ENCODE measurements around the gene TNFAIP8L1. TPM values are rescaled to one million over a fixed set of nuclear protein-coding genes. Genes with fewer than 3 reads are reported as not detected.

The TNFAIP8L1 gene
- polyA plus RNA-seq, 1 donor (not counting 4 experiments of a cell fraction or from before 2014, with no cell fraction given) = 4.7 TPM

DNA sequence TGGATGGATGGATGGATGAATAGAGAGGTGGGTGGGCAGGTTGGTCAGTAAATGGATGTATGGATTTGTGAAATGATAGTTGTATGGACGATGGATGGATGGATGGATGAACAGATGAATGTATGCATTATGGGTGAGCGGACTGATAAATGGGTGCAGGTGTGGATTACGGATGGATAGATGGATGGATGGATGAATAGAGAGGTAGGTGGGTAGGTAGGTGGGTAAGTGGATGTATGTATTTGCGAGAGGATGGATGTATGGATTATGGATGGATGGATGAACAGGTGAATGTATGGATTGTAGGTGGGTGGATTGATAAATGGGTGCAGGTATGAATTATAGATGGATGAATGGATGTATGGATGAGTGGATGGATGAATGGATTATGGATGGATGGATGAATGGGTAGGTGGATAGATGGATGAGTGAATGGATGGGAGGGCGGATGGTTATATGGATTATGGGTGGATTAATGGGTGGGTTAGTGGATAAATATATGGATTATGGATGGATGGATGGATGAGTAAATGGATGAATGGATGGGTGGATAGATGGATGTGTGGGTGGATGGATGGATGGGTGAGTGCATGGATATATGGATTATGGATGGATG is 37.0 kb upstream of the TNFAIP8L1 start:
- Histone ChIP-seq H3K4me1 (ENCODE audit: control insufficient read depth, extremely low read depth, insufficient read depth, low read length) (peaks cover 2% of the 10 kb centered on the region), H4K20me1 (ENCODE audit: control insufficient read depth, extremely low read depth, insufficient read depth, low read length) (no peaks in the 10 kb centered on the region), H3K9me1 (ENCODE audit: control insufficient read depth, extremely low read depth, insufficient read depth, low read length) (no peaks in the 10 kb centered on the region), H3K79me2 (ENCODE audit: control insufficient read depth, insufficient read depth, low read length) (no peaks in the 10 kb centered on the region), H3K36me3 (ENCODE audit: control insufficient read depth in 2 of 2, extremely low read depth in 1 of 2, insufficient read depth in 2 of 2, low read length in 2 of 2) (no peaks in the 10 kb centered on the region), H3K27ac (ENCODE audit: control insufficient read depth, insufficient read depth, low read length) (no peak overlapping the region), H3K9ac (ENCODE audit: control insufficient read depth, extremely low read depth, insufficient read depth, low read length) (no peak overlapping the region), H3K27me3 (ENCODE audit: control insufficient read depth, extremely low read depth, insufficient read depth, low read length) (peaks cover 6% of the 10 kb centered on the region), H3K9me3 (ENCODE audit: control insufficient read depth, low read depth, low read length) (no peaks in the 10 kb centered on the region), H3K4me2 (ENCODE audit: control insufficient read depth, extremely low read depth, insufficient read depth, low read depth, low read length) (no peak overlapping the region), H2AFZ (ENCODE audit: control insufficient read depth, low read length) (no peak overlapping the region), H3K4me3 (ENCODE audit: control insufficient read depth in 2 of 3, extremely low read depth in 1 of 3, insufficient read depth in 2 of 3, low read depth in 1 of 3, low read length in 3 of 3) (no peak overlapping the region)
- dilution Hi-C loops (cut with MboI; ENCODE audit: extremely low pct_ligation_motif_present, low sequenced_read_pairs) = no loop called here
- TF ChIP-seq EZH2 (IDR thresholded peaks at IDR 0.05; ENCODE audit: low read length) = no peak
- TF ChIP-seq, protein P1, sequence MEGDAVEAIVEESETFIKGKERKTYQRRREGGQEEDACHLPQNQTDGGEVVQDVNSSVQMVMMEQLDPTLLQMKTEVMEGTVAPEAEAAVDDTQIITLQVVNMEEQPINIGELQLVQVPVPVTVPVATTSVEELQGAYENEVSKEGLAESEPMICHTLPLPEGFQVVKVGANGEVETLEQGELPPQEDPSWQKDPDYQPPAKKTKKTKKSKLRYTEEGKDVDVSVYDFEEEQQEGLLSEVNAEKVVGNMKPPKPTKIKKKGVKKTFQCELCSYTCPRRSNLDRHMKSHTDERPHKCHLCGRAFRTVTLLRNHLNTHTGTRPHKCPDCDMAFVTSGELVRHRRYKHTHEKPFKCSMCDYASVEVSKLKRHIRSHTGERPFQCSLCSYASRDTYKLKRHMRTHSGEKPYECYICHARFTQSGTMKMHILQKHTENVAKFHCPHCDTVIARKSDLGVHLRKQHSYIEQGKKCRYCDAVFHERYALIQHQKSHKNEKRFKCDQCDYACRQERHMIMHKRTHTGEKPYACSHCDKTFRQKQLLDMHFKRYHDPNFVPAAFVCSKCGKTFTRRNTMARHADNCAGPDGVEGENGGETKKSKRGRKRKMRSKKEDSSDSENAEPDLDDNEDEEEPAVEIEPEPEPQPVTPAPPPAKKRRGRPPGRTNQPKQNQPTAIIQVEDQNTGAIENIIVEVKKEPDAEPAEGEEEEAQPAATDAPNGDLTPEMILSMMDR (optimal IDR thresholded peaks at IDR 0.05 in 1 of 3, IDR thresholded peaks at IDR 0.05 in 1 of 3, conservative IDR thresholded peaks at IDR 0.05 in 1 of 3; ENCODE audit: extremely low read depth in 1 of 3, insufficient read depth in 2 of 3, low read length in 3 of 3) = no peak
- no peak for FAIRE-seq
- DNase-seq (ENCODE audit: low read depth, low spot score) = no peak

DNA sequence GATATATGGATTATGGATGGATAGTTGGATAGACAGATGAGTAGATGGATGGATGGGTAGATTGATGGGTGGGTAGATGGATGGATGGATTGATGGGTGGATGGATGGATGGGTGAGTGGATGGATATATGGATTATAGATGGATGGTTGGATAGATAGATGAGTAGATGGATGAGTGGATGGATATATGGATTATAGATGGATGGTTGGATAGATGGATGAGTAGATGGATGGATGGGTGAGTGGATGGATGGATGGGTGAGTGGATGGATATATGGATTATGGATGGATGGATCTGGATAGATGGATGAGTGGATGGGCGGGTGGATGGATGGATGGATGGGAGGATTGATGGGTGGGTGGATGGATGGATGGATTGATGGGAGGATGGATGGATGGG is 36.4 kb upstream of the TNFAIP8L1 start:
- TF ChIP-seq, protein P1 (optimal IDR thresholded peaks at IDR 0.05 in 1 of 3, IDR thresholded peaks at IDR 0.05 in 1 of 3, conservative IDR thresholded peaks at IDR 0.05 in 1 of 3; ENCODE audit: extremely low read depth in 1 of 3, insufficient read depth in 2 of 3, low read length in 3 of 3) = no peak
- TF ChIP-seq EZH2 (IDR thresholded peaks at IDR 0.05; ENCODE audit: low read length) = no peak
- dilution Hi-C loops (cut with MboI; ENCODE audit: extremely low pct_ligation_motif_present, low sequenced_read_pairs) = no loop called here
- H4K20me1 ChIP-seq (ENCODE audit: control insufficient read depth, extremely low read depth, insufficient read depth, low read length) = no peaks in the 10 kb centered on the region
- FAIRE-seq = no peak
- no peak overlapping the region for H2AFZ ChIP-seq (ENCODE audit: control insufficient read depth, low read length)
- H3K4me3 ChIP-seq (ENCODE audit: control insufficient read depth in 2 of 3, extremely low read depth in 1 of 3, insufficient read depth in 2 of 3, low read depth in 1 of 3, low read length in 3 of 3) = no peak overlapping the region
- no peak overlapping the region for H3K4me2 ChIP-seq (ENCODE audit: control insufficient read depth, extremely low read depth, insufficient read depth, low read depth, low read length)
- no peaks in the 10 kb centered on the region for H3K9me1 ChIP-seq (ENCODE audit: control insufficient read depth, extremely low read depth, insufficient read depth, low read length)
- no peaks in the 10 kb centered on the region for H3K36me3 ChIP-seq (ENCODE audit: control insufficient read depth in 2 of 2, extremely low read depth in 1 of 2, insufficient read depth in 2 of 2, low read length in 2 of 2)
- H3K27me3 ChIP-seq (ENCODE audit: control insufficient read depth, extremely low read depth, insufficient read depth, low read length) = peaks cover 8% of the 10 kb centered on the region
- no peak overlapping the region for H3K27ac ChIP-seq (ENCODE audit: control insufficient read depth, insufficient read depth, low read length)
- H3K9me3 ChIP-seq (ENCODE audit: control insufficient read depth, low read depth, low read length) = no peaks in the 10 kb centered on the region
- DNase-seq (ENCODE audit: low read depth, low spot score) = no peak
- H3K4me1 ChIP-seq (ENCODE audit: control insufficient read depth, extremely low read depth, insufficient read depth, low read length) = no peaks in the 10 kb centered on the region
- H3K79me2 ChIP-seq (ENCODE audit: control insufficient read depth, insufficient read depth, low read length) = no peaks in the 10 kb centered on the region
- H3K9ac ChIP-seq (ENCODE audit: control insufficient read depth, extremely low read depth, insufficient read depth, low read length) = no peak overlapping the region

Measured in keratinocyte (primary cell).